ENCODE results near the gene FASTKD2.

Gene FASTKD2

DNA sequence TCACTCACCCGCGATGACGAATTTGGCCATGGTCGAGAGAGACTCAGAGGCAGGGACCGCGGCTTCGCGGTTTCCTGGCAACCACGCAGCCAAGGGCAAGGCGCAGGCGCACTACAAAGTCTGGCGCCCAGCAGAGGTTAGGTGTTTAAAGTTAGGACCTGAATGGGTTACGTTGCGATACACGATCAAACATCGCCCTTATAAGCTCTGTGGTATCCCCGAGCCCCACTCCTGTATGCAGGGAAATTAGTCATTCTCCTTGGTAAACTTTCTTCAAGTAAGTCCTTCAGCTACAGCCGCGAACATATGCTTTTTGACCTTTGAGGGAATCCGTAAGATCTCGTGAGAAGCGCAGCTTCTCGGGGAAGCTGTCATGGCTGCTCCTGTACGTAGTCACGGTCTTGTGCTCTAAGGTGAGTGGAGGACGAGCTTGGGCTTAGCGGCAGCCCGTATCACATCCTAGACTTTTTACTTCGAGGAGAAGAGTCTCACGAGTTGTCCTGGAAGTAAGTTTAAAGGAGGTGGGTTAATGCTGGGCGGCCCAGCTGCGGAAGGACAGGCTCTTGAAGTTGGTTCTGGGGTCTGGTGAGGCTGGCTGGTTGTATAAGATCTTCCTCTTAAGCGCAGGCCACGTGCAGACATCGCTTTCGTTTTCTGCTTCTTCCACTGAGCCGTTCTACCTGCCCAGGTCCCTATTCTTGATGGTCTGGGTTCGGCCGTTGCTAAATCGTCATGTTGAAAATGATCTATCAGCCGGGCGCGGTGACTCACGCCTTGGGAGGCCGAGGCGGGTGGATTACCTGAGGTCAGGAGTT is at the start of gene FASTKD2, which contains the start of gene MDH1B:
FASTKD2 (plus strand) TSS at position 365 of the 815 bp plus-strand sequence. CDS start 1,088 bp downstream, outside the sequence.
MDH1B (minus strand) TSS at position 87 of the 815 bp plus-strand sequence; CDS start at position 30, 57 bp downstream.
- DNase-seq = peak in 55 of 56 donors; percentile 22 to 95 (median 83)

DNA sequence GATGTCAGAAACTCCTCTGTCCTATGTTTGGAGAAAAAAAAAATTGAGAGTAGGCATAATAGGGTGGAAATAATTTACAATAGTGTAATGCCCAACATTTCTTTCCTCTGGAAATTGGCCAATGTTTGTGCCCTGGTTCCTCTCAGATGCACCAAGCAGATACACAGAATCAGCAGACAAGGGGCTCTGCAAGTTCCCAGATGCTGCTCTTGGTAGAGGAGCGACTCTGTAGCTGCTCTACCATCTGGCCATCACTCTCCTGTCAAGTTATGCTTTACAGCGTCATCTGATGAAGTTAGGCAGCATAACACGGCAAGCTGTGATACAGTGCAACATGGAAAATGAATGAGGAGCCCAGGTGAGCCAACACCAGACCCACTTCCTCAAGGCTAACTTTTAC is 48.8 kb upstream of the FASTKD2 start:
- DNase-seq = no peak

DNA sequence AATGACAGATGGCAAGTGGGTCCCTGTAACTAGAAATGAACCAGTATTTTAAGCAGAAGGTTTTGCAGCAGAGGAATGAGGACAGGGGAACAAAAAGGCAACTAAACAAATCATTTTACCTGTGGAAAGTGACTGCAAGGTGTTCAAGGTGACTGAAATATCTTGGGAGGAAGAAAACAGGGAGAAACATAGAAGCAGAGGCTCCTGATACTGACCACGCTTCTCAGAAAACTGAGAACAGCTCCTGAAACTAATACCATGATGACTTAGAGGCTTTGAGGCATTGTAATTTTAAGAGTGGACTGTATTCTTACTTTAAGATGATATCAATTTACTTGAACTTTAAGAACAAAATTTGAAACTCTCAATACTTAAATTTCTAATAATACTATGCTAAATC is 47.1 kb upstream of the FASTKD2 start, which contains the start of gene DYTN:
DYTN (minus strand) TSS at position 101 of the 400 bp plus-strand sequence. CDS start 117 bp downstream, outside the sequence.
- no peak for DNase-seq

DNA sequence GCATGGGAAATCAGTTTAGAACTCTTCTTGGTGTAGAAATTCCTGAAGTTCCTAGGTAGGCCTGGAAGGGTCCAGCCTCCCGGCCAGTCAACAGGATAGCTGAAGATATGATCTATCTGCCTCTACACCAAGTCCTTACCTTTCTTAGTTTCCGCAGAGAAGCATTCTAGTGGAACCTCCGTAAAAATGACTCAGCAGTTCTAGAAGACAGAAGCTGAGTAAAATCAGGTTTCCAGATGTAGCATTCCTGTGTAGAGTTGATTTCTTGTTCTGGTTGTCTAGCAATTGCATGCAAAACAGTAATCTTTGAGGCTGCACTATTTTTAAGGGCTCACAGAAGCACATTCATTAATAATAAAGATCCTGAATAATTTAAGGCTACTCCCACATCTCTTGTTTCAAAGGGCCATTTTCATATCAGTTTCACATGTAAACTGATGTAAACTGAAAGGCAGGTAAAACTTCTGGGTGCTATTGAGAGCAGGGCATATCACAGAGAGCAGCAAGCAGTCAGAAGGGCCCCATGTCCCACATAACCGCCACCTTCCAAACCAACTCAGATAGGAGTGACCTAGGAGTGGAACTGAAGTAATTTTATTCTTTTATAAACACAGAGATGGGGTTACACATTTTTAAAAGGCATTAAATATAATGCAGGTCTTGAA is 44.0 kb upstream of the FASTKD2 start:
- DNase-seq = no peak

DNA sequence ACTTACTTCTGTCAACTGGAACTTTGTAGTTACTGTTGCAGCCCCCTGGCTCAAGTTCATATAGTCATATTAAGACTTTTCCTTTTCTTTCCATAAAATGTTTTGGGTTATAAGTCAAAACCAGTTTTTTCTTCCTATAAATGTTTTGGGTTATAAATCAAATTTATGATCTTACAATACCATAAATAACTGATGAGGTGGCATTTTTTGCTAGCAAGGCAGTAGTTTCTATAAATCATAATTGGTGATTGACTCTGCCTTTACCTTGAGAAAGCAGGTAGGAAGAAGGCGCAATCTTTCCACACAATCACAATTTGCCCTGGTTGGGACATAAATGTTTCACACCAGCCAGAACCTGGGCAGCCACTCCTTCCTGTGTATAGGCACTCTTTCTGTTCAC is 42.1 kb upstream of the FASTKD2 start:
- no peak for DNase-seq

DNA sequence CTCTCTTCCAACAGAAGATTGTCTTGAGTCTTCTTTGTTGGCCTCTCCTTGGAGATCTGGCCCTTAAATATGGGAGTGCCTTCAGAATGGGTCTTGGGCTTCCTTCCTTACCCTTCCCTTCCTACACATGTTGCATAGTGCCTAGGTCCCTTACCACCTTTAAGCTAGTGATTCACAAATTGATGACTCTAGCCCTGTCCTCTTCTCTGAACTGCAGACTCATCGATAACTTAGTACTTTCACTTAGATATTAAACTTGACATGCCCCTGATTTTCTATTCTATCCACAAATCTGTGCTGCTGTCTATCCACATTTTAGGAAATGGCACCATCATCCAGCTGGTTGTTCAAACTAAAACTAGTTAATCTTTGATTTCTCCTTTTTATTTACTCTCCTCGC is 38.1 kb upstream of the FASTKD2 start:
- no peak for DNase-seq

DNA sequence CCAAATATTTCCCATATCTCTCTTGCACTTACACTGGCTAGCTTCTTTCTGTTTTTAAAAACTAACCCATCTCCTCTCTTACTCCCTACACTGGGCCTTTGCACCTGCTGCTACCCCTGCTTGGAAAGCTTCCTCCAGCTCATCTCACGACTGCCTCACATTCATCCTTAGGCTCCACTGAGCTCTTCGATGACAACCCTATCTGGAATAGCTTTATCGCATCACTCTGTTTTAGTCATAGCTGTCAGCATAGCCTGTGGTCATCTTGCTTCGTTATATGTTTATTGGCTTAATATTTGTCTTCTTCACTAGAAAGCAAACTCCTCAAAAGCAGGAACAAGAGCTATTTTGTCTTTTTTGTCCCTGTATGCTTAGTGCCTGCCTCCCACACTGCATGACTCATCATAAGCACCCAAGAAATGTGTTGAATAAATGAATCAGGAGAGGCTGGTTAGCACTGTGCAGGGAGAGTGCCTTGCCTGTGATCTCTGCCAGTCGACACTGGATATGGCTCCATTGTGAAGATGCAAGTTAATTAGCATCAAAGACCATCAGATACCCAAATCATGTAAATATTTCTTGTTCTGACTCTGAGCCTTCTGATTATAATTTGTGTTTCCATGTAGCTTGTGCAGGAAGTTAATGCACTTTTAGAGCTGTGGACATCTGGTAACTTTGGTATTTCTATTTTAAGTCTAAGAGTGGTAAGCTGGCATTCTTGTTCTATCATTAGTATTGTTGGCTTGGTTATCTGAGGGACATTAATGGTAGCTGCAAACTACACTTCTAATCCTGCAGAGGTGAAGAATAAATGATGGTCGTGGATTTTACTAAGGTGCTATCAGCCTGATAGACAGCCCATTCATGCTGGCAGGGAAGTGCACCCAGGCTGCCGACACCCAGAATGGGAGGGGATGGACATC is 36.9 kb upstream of the FASTKD2 start:
- peak in 23 of 56 donors; percentile 1 to 57 (median 18) for DNase-seq

DNA sequence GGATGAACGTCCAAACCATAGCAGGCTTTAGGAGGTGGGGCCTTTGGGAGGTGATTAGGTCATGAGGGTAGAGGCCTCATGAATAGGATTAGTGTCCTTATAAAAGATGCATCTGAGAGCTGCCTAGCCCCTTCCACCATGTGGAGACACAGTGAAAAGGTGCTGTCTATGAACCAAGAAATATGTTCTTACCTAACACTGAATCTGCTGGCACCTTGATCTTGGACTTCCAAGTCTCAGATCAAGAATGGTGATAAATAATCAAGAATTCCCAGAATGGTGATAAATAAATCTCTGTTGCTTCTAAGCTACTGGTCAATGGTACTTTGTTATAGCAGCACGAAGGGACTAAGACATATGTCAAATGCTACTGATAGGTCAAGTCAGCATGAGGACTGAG is 32.1 kb upstream of the FASTKD2 start:
- DNase-seq = no peak

DNA sequence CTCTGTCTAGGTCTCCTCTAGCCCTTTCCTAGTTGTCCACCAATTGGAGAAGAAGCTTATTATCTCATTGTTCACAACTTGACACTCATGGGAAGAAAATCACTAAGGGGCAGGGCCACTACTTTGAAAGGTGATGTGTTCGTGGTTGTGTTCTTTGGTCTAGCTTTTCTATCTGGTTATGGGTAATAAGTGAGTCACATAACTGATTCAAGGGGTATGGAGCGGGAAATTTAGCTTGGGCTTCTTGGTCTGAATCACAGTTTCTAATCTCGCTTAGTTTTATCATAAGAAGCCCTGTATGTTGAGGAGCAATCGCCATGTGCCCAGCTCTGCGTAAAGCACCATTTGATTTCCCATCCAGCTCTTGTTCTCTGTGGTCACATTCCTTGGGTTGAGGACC is 28.5 kb upstream of the FASTKD2 start:
- no peak for DNase-seq

DNA sequence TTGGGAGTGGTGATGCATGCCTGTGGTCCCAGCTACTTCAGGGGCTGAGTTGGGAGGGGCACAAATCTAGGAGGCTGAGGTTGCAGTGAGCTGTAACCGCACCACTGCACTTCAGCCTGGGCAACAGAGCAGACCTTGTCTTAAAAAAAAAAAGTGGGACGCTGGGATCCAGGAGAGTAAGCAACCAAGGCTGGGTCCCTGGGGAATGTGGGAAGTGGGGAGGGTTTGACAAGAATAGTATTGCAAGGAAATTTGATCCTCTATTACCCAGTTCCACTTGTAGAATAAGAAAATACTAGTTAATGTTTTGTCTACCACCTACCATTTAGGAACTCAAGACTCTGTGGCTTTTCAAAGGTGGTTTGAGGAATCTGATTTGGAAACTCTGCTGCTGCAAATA is 26.1 kb upstream of the FASTKD2 start:
- DNase-seq = no peak

DNA sequence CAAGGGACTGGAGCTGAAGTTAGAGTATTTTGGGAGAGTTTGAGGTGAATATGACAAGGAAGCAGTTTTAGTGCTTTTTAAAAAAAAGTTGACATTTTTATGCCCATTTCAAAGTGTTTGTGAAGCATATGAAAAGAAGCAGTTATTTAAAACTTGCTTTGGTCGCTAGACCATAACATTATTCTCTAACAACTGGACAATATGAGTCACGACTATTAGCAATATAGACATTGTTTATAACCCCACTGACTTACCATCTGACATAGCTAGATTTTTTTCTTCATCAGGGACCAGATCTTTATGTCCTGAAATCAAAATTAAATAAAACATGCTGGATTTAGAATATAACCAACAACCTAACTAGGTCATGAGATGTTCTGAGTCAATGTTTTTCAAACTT is 24.6 kb upstream of the FASTKD2 start:
- no peak for DNase-seq

DNA sequence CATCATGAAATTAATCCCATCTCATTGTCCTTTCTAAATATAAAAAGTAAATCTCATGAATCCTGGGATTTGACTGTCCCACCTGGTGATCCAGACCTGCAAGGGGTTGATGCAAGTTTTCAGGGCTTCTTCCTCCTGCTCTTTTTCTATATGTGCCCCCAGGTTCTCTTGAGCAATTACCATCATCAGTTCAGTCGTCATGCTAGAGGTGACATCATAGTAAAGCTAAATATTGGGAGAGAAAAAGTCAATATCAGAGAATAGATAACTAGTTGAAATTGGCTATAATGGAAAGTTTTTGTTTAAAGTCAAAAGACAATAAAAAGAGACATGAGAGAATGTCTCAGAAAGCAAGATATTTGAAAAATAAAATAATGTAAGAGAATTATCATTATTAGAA is 8.6 kb upstream of the FASTKD2 start:
- no peak for DNase-seq

DNA sequence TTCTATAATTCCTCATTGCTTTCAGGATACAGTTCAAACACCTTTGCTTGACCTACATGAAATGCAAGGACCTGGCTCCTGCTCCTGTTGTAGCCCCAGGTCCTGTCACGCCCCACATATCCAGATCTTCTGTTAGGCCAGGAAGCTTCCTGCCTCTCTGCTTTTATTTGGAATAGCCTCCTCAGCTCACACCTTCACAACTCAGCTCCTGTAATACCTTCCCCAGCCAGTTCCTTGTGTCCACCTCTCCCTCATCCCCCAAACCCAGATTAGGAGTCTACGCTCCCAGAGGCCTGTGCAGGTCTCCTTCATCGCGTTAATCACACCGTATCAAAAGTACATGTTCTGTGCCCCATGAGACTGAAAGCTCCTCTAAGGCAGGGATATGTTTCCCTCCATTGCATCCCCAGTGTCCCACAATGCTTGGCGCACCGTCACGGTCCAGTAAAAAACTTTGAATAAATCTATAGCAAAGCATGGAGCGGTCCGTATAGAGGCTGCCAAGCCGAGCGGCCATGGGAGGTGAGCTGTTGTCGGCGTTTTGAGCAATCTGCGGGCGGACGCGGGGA is 649 bp upstream of the FASTKD2 start:
- peak in 1 of 56 donors; percentile 24 for DNase-seq

DNA sequence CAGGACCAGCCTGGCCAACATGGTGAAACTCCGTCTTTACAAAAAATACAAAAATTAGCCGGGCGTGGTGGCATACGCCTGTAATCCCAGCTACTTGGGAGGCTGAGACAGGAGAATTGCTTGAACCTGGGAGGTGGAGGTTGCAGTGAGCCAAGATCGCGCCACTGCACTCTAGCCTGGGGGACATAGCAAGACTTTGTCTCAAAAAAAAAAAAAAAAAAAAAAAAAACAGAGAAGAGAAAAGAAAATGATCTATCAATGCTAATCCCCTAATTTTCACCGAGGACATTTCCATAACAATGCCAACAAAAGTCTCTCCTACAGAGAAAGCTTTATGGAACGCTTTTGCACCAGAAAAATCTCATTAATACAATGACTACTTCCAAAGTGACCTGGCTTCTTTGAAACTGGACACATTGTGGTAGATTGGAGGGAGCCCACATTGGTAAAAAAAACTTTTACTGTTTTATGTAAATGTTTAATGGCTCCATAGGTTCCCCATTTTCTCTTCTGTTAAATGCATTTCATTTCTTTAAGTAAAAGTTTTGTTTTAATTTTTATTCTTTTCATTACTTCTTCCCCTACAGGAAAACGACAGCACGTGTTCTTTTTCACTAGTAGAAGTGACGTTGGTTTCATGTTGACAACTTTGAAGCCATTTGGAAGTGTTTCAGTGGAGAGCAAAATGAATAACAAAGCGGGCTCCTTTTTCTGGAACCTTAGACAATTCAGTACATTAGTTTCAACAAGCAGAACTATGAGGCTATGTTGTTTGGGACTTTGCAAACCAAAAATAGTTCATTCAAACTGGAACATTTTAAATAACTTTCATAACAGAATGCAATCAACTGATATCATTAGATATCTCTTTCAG is 888 bp downstream of the FASTKD2 start:
- no peak for DNase-seq

DNA sequence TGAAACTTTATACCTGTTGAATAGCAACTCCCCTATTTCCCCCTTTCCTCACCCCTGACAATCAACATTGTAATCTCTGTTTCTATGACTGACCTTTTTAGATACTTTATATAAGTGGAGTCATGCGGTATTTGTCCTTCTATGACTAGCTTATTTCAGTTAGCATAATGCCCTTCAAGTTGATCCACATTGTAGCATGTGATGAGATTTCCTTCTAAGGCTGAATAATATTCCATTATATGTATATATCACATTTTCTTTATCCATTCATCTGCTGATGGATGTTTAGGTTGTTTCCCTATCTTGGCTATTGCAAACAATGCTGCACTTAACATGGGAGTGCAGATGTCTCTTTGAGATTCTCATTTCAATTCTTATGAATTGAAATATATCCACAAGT is 9.5 kb downstream of the FASTKD2 start:
- DNase-seq = no peak

DNA sequence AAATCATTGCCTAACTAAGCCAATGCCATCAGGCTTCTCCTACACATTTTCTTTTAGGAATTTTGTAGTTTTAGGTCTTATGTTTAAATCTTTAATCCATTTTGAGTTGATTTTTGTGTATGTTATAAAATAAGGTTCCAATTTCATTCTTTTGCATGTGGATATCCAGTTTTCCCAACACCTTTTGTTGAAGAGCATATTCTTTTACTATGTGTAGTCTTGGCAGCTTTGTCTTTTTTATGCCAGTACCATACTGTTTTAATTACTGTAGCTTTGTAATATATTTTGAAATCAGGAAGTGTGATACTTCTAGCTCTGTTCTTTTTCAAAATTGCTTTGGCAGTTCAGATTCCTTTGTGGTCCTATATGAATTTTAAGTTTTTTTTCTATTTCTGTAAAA is 11.0 kb downstream of the FASTKD2 start:
- no peak for DNase-seq

DNA sequence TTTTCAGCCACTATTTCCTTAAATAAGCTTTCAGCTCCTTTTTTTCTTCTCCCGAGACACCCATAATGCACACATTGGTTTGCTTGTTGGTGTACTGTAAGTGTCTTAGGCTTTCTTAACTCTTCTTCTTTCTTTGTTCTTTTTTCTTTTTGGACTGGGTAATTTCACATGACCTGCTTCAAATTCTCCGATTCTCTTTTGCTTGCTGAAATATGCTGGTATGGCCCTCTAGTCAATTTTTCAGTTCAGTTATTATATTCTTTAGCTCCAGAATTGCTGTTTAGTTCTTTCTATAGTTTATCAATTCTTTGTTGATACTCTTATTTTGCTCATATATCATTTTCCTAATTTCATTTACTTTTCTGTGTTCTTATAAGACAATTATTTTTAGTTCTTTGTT is 15.3 kb downstream of the FASTKD2 start:
- no peak for DNase-seq

DNA sequence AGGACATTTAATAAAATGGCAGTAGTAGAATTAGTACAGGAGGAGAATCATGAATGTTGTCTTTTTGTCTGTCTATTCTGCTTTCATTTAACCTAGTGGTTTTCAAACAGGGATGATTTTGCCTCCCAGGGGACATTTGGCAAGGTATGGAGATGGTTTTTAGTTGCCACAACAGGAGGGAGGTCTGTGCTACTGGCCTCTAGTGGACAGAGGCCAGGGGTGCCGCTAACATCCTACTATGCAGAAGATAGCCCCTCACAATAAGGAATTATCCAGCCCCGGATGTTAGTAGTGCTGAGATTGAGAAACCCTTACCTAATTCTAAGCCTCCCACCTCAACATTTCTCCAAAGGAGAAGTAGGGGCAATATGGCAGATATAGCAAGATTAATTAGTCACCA is 18.3 kb downstream of the FASTKD2 start:
- no peak for DNase-seq

DNA sequence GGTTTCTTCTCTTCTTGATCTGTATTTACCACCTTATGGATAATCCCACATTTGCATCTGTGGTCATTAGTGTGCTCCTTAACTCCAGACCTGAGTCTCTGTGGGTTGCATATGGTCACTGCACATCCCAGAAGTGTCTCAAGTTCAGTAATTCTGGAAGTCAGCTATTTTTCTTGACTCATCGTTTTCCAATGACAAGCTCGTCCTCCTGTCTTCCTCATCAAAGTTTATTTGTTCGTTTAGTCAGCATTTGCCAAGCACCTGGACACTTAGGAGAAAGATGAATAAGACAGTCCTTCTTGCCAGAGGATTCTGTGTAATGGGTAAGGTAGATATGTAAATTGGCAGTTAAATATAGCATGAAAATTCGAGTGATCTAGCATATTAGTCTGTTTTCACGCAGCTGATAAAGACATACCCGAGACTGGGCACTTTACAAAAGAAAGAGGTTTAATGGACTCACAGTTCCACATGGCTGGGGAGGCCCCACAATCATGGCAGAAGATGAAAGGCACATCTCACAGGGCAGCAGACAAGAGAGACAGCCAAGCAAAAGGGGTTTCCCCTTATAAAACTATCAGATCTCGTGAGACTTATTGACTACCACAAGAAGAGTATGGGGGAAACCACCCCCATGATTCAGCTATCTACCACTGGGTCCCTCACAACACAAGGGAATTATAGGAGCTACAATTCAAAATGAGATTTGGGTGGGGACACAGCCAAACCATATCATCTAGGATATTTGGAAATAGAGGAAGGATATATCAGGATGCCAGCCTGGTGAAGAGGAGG is 19.4 kb downstream of the FASTKD2 start:
- no peak for DNase-seq

Data from nucleus accumbens (tissue), 56 donors.